ENCODE data around the gene ZFTA.
"Not testable (repeated sequence)": the region's sequence is repeated elsewhere in the genome, so short reads cannot be mapped to it uniquely, and the experiment has no call there.

Gene ZFTA

GRCh38 chr11:63768237-63769041 lies at the start of gene ZFTA:
Gene ZFTA, minus strand, starts transcription at chr11:63768775. Its CDS starts 153 bp downstream, at chr11:63768622.
- DNase-seq, result no peak

- DNase-seq, result no peak
These were observed 49.4 kb upstream of the ZFTA start for GRCh38 chr11:63817758-63818498.

- no peak for DNase-seq
These were observed 48.2 kb upstream of the ZFTA start for GRCh38 chr11:63816732-63817131.

- DNase-seq, result no peak
These were observed 47.6 kb upstream of the ZFTA start for GRCh38 chr11:63816166-63816565.

GRCh38 chr11:63814383-63814736 lies 45.8 kb upstream of the ZFTA start:
- no peak for DNase-seq

- no peak for DNase-seq
These were observed 45.2 kb upstream of the ZFTA start for GRCh38 chr11:63813563-63814382.

GRCh38 chr11:63813035-63813562 lies 44.5 kb upstream of the ZFTA start, which contains the start of gene SPINDOC:
Gene SPINDOC, plus strand, starts transcription at chr11:63813456. Its CDS starts 231 bp downstream, at chr11:63813687.
- peak; percentile 35 for DNase-seq

- DNase-seq, result no peak
These were observed 42.9 kb upstream of the ZFTA start for GRCh38 chr11:63811522-63811921.

- DNase-seq, result not testable (repeated sequence)
These were observed 41.8 kb upstream of the ZFTA start for GRCh38 chr11:63810383-63810782.

- no peak for DNase-seq
These were observed 37.4 kb upstream of the ZFTA start for GRCh38 chr11:63805844-63806415.

GRCh38 chr11:63804259-63804658 lies 35.7 kb upstream of the ZFTA start:
- DNase-seq, result no peak

GRCh38 chr11:63802637-63803414 lies 34.3 kb upstream of the ZFTA start:
- DNase-seq, result no peak

- no peak for DNase-seq
These were observed 32.3 kb upstream of the ZFTA start for GRCh38 chr11:63800921-63801320.

- no peak for DNase-seq
These were observed 26.5 kb upstream of the ZFTA start for GRCh38 chr11:63795066-63795465.

- DNase-seq, result no peak
These were observed 24.6 kb upstream of the ZFTA start for GRCh38 chr11:63793161-63793560.

GRCh38 chr11:63791495-63792167 lies 23.1 kb upstream of the ZFTA start:
- DNase-seq, result no peak

- no peak for DNase-seq
These were observed 17.2 kb upstream of the ZFTA start for GRCh38 chr11:63785823-63786222.

GRCh38 chr11:63783925-63784592 lies 15.5 kb upstream of the ZFTA start:
- DNase-seq, result no peak

- DNase-seq, result no peak
These were observed 14.2 kb upstream of the ZFTA start for GRCh38 chr11:63782749-63783148.

GRCh38 chr11:63779039-63779438 lies 10.5 kb upstream of the ZFTA start:
- DNase-seq, result no peak

- no peak for DNase-seq
These were observed 6.6 kb upstream of the ZFTA start for GRCh38 chr11:63775191-63775590.

All from cortex of kidney (tissue), 1 donor.